Measurements from ENCODE around the gene S100A6. TPM values are rescaled to one million over a fixed set of nuclear protein-coding genes. Genes with fewer than 3 reads are reported as not detected.

Gene S100A6
- total and polyA plus RNA-seq, 4 donors = 5.7 to 124 (median 28.7) TPM

- Histone ChIP-seq H3K4me3 (ENCODE audit: low read depth in 1 of 3, low read length in 3 of 3) (no peak within 1 kb of the TSS), H3K9ac (ENCODE audit: low read depth in 1 of 2, low read length in 2 of 2) (peak within 1 kb of the TSS in 1 of 2 donors; percentile 32), H3K27me3 (ENCODE audit: control insufficient read depth in 4 of 4, insufficient read depth in 4 of 4, low read length in 3 of 4) (no peaks in the 10 kb centered on the region), H3K27ac (ENCODE audit: low read depth in 1 of 2, low read length in 2 of 2) (peak within 1 kb of the TSS in 1 of 2 donors; percentile 64), H3K36me3 (ENCODE audit: control insufficient read depth in 4 of 4, insufficient read depth in 3 of 4, low read depth in 1 of 4, low read length in 3 of 4) (no peaks in the 10 kb centered on the region), H3K9me3 (ENCODE audit: control insufficient read depth in 4 of 4, low read length in 3 of 4) (no peaks in the 10 kb centered on the region), H3K4me1 (ENCODE audit: control insufficient read depth in 4 of 4, insufficient read depth in 4 of 4, low read length in 3 of 4) (no peaks in the 10 kb centered on the region)
- 71% methylated on average over 19 of the region's 19 CpGs for WGBS
- TF ChIP-seq NR2F2 (IDR thresholded peaks at IDR 0.05) (no peak), SP1 (IDR thresholded peaks at IDR 0.05) (peak; percentile 72)
- peak; percentile 84 for DNase-seq (ENCODE audit: low spot score)
Measured at GRCh38 chr1:153545067-153546055, 9.6 kb upstream of the S100A6 start, which contains the start of gene S100A4. Gene S100A4 (minus strand): TSS chr1:153545806. CDS start chr1:153544794, 1,012 bp downstream.

- Histone ChIP-seq H3K9ac (ENCODE audit: low read depth in 1 of 2, low read length in 2 of 2) (no peak overlapping the region), H3K9me3 (ENCODE audit: control insufficient read depth in 4 of 4, low read length in 3 of 4) (no peaks in the 10 kb centered on the region), H3K4me3 (ENCODE audit: low read depth in 1 of 3, low read length in 3 of 3) (no peak overlapping the region), H3K27ac (ENCODE audit: low read depth in 1 of 2, low read length in 2 of 2) (peak overlapping the region in 1 of 2 donors; percentile 32), H3K27me3 (ENCODE audit: control insufficient read depth in 4 of 4, insufficient read depth in 4 of 4, low read length in 3 of 4) (no peaks in the 10 kb centered on the region), H3K4me1 (ENCODE audit: control insufficient read depth in 4 of 4, insufficient read depth in 4 of 4, low read length in 3 of 4) (no peaks in the 10 kb centered on the region), H3K36me3 (ENCODE audit: control insufficient read depth in 4 of 4, insufficient read depth in 3 of 4, low read depth in 1 of 4, low read length in 3 of 4) (no peaks in the 10 kb centered on the region)
- TF ChIP-seq RXRA (IDR thresholded peaks at IDR 0.05) (no peak), ATF3 (IDR thresholded peaks at IDR 0.05) (no peak)
- DNase-seq (ENCODE audit: low spot score) = no peak
- 72% methylated on average over 10 of the region's 10 CpGs for WGBS
Measured at GRCh38 chr1:153544453-153545066, 8.8 kb upstream of the S100A6 start.

- no peak for DNase-seq (ENCODE audit: low spot score)
- no peak overlapping the region for H3K9ac ChIP-seq (ENCODE audit: low read depth in 1 of 2, low read length in 2 of 2)
- H3K4me1 ChIP-seq (ENCODE audit: control insufficient read depth in 4 of 4, insufficient read depth in 4 of 4, low read length in 3 of 4) = no peaks in the 10 kb centered on the region
Measured at GRCh38 chr1:153543736-153544135, 7.9 kb upstream of the S100A6 start.

More at GRCh38 chr1:153543736-153544135, 7.9 kb upstream of the S100A6 start:
- TF ChIP-seq FOXA2 (IDR thresholded peaks at IDR 0.05) (no peak), ZBTB33 (IDR thresholded peaks at IDR 0.05) (no peak), CTCF (IDR thresholded peaks at IDR 0.05; ENCODE audit: low read depth, low read length, missing input control) (no peak)
- H3K27me3 ChIP-seq (ENCODE audit: control insufficient read depth in 4 of 4, insufficient read depth in 4 of 4, low read length in 3 of 4) = no peaks in the 10 kb centered on the region
- WGBS = 89% methylated on average over 4 of the region's 4 CpGs
- no peak overlapping the region for H3K27ac ChIP-seq (ENCODE audit: low read depth in 1 of 2, low read length in 2 of 2)
- H3K4me3 ChIP-seq (ENCODE audit: low read depth in 1 of 3, low read length in 3 of 3) = no peak overlapping the region
- H3K36me3 ChIP-seq (ENCODE audit: control insufficient read depth in 4 of 4, insufficient read depth in 3 of 4, low read depth in 1 of 4, low read length in 3 of 4) = no peaks in the 10 kb centered on the region
- H3K9me3 ChIP-seq (ENCODE audit: control insufficient read depth in 4 of 4, low read length in 3 of 4) = no peaks in the 10 kb centered on the region

All from liver (tissue), 9 donors.